Brain microvascular endothelial cell (primary cell): ENCODE data around the gene PRKACA.

Experiments
- DNase-seq: peaks from one replicate; pipeline ENCODE4 v3.0.0-alpha.2; 2020
- H3K27ac ChIP-seq: fragments of 250-450 bp; sonication (Bioruptor Pico); 2 replicates; pipeline ENCODE4 v1.5.1; 2020; ENCODE audit warnings: mild to moderate bottlenecking, moderate library complexity
- H3K27me3 ChIP-seq: fragments of 250-450 bp; sonication (Bioruptor Pico); replicated peaks from 2 replicates; pipeline ENCODE4 v1.5.1; 2020; ENCODE audit warnings: mild to moderate bottlenecking
- H3K36me3 ChIP-seq: fragments of 250-450 bp; sonication (Bioruptor Pico); replicated peaks from 2 replicates; pipeline ENCODE4 v1.5.1; 2020; ENCODE audit warnings: mild to moderate bottlenecking
- H3K4me3 ChIP-seq: 2 replicates; pipeline ENCODE4 v1.5.1; 2011; ENCODE audit warnings: low read depth, mild to moderate bottlenecking, control low read depth, low read length, moderate library complexity
- in situ Hi-C: cut with HindIII; loops from 2 replicates; pipeline ENCODE4 v1.10.0; 2017; ENCODE audit warnings: low sequenced_read_pairs, low pct_ligation_motif_present
- TF ChIP-seq, protein P1 (sequence below): IDR thresholded peaks from 2 replicates; pipeline ENCODE4 v1.5.1; 2011; ENCODE audit warnings: low read depth, mild to moderate bottlenecking, moderate library complexity, low read length, control low read depth, inconsistent platforms; ENCODE audit errors: missing control alignments

PRKACA gene

DNA sequence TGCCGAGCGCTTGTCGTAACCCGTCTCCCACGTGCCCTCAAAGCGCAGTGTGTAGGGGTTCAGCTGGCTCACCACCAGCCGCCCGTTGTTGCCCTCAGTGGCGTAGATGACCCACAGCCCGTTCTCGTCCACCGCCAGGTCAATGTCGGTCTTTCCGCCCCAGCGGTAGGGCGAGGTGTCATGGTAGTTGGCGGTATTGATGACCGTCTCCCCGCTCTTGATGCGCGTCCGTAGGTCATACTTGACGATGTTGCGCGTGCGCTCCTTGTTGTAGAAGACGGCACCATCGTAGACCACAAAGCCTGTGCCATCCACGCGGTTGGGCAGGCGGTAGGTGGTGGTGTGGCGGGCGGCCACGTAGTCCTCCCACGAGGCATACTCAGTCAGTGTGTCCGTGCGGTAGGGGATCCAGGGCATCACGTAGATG lies 45.3 kb upstream of the PRKACA start:
- in situ Hi-C loops: no loop called here
- H3K27me3 ChIP-seq: no peaks in the 10 kb centered on the region

DNA sequence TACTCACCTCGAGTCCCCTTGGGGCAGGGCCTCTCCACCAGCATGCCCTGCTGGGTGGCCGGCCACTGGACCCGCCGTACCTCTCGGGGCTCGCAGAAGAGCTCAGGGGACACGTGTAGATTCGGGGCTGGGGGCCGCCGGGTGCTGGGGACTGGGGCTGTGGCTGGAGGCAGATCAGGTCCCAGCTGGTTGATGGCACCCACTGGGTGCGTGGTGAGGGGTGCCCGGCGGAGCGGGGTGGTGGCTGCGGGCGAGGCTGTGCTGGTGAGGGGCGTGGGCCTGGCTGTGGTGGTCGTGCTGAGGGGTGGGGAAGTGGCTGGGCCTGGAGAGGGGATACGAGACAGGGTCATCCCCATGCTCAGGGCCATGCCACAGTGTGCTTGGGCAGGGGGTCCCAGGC lies 43.7 kb upstream of the PRKACA start:
- Histone ChIP-seq H3K27ac (no peak overlapping the region), H3K36me3 (peaks cover 29% of the 10 kb centered on the region), H3K27me3 (no peaks in the 10 kb centered on the region), H3K4me3 (no peak overlapping the region)
- TF ChIP-seq, protein P1, sequence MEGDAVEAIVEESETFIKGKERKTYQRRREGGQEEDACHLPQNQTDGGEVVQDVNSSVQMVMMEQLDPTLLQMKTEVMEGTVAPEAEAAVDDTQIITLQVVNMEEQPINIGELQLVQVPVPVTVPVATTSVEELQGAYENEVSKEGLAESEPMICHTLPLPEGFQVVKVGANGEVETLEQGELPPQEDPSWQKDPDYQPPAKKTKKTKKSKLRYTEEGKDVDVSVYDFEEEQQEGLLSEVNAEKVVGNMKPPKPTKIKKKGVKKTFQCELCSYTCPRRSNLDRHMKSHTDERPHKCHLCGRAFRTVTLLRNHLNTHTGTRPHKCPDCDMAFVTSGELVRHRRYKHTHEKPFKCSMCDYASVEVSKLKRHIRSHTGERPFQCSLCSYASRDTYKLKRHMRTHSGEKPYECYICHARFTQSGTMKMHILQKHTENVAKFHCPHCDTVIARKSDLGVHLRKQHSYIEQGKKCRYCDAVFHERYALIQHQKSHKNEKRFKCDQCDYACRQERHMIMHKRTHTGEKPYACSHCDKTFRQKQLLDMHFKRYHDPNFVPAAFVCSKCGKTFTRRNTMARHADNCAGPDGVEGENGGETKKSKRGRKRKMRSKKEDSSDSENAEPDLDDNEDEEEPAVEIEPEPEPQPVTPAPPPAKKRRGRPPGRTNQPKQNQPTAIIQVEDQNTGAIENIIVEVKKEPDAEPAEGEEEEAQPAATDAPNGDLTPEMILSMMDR: no peak
- no peak for DNase-seq
- in situ Hi-C loops: no loop called here

More for the DNA sequence above, 45.3 kb upstream of the PRKACA start:
- no peak overlapping the region for H3K4me3 ChIP-seq
- DNase-seq: no peak
- no peak overlapping the region for H3K27ac ChIP-seq
- H3K36me3 ChIP-seq: peaks cover 17% of the 10 kb centered on the region
- TF ChIP-seq, protein P1: no peak

DNA sequence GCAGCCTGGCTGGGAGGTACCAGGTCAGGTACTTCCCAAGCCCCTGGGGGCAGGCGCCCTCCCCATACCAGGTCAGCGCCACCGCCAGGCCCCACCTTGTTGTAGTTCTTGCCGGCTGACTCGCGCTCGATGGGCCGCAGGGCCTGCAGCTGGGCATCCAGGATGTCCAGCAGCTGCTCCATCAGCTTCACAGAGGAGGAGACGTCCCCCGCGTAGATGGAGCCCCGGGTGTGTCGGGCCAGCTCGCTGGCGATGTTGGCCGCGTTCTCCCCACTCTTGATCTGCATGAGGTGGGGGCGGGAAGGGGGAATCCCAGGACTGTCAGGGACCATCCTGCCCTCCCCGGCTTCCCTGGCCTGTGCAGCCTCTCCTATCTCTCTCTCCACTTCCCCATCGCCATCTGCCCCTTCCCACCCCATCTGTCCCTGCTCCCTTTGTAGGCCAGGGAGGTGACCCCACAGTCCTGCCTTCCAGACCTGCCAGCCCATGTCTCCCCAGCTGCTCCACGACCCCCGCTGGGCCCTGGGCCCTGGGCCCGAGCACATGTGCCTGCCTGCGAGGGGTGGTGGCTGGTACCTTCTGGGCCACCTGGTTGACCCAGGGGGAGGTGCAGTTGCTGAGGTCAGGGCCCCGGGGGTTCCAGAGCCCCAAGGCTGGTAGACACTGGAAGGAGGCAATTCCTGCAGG lies 42.6 kb upstream of the PRKACA start:
- TF ChIP-seq, protein P1: no peak
- peaks cover 38% of the 10 kb centered on the region for H3K36me3 ChIP-seq
- no peaks in the 10 kb centered on the region for H3K27me3 ChIP-seq
- in situ Hi-C loops: no loop called here
- DNase-seq: no peak
- no peak overlapping the region for H3K27ac ChIP-seq
- H3K4me3 ChIP-seq: no peak overlapping the region

DNA sequence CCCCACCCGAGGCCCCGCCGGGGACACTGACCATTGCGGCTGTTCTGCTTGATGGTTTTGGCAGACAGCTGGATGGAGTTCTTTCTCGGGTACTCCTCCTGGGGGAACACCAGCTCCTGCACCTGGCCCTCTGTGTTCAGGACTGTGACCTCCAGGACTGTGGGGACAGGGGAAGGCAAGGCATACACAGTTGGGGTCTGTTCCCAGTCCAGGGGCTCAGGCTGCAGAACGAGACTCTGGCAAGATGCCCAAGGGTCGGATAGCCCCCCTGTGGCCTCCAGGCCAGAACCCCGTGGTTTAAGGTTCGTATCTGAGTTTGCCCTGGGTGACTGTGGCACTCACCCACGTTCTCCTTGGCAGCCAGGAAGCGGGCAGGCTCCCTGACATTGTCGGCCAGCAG lies 41.5 kb upstream of the PRKACA start:
- DNase-seq: no peak
- peaks cover 41% of the 10 kb centered on the region for H3K36me3 ChIP-seq
- no peak overlapping the region for H3K4me3 ChIP-seq
- in situ Hi-C loops: no loop called here
- TF ChIP-seq, protein P1: no peak
- no peaks in the 10 kb centered on the region for H3K27me3 ChIP-seq
- H3K27ac ChIP-seq: no peak overlapping the region

DNA sequence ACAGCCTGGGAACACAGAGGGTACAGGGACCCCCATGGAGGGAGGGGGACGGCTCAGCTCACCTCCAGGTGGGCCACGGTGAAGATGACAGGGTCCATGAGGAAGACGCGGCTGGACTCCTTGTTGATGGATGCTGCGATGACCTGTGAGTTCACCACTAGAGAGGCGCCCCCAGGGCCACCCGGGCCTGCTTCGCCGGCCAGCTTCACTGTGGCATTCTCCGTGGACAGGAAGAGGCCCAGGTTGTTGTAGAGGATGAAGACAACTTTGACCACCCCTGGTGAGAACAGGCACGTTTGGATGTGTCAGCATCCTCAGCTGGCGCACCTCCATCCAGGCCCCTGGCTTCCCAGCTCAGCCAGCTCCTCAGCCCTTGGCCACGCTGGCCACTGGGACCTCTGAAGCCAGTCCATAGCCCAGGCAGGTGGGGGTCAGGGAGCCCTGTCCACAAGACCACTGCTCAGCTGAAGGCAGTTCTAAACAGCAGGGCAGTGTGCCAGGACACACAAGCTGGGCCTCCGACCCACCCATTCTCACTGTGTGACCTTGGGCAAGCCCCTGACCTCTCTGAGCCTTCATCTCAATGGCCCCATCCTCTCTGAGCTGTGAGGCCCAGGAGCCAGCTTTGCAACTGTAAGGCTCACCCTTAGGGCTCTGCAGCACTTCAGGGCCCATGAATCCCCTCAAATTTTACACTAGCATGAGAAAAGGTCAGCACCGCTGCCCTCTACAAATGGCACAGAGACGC lies 40.9 kb upstream of the PRKACA start:
- TF ChIP-seq, protein P1: no peak
- Histone ChIP-seq H3K36me3 (peaks cover 41% of the 10 kb centered on the region), H3K4me3 (no peak overlapping the region)

More for the DNA sequence above, 40.9 kb upstream of the PRKACA start:
- no peak overlapping the region for H3K27ac ChIP-seq
- H3K27me3 ChIP-seq: no peaks in the 10 kb centered on the region
- in situ Hi-C loops: no loop called here
- no peak for DNase-seq
